Tibial artery (tissue), 4 donors: ENCODE measurements around the gene MYBPC3.

Experiments used
- DNase-seq, 2 donors: peaks; one replicate each; pipeline ENCODE4 v3.0.0-alpha.2; 2019
- H3K27ac ChIP-seq, 2 donors: fragments of 200-600 bp; sonication (generic) in 1 of 2; 1 replicate in 1 of 2; 2 replicates in 1 of 2; pipeline ENCODE4 v1.5.1; 2018 to 2019; ENCODE audit warnings: mild to moderate bottlenecking in 1 of 2
- H3K27me3 ChIP-seq, 2 donors: fragments of 200-600 bp; sonication (generic) in 1 of 2; one replicate each; pipeline versions ENCODE4 v1.5.1 to v1.6.0; 2016 to 2019
- H3K36me3 ChIP-seq, 3 donors: fragments of 200-600 bp; sonication (generic) in 2 of 3; one replicate each; pipeline ENCODE4 v1.5.1; 2016 to 2019; ENCODE audit warnings: mild to moderate bottlenecking in 2 of 3
- H3K4me1 ChIP-seq, 4 donors: fragments of 200-600 bp; sonication (generic) in 2 of 4; 1 replicate in 3 of 4; 2 replicates in 1 of 4; pipeline ENCODE4 v1.5.1; 2016 to 2019
- H3K4me3 ChIP-seq, 2 donors: fragments of 200-600 bp; sonication (generic) in 1 of 2; 1 replicate in 1 of 2; 2 replicates in 1 of 2; pipeline ENCODE4 v1.5.1; 2018 to 2019; ENCODE audit warnings: mild to moderate bottlenecking in 2 of 2
- H3K9me3 ChIP-seq, 3 donors: fragments of 200-600 bp; sonication (generic) in 1 of 3; one replicate each; pipeline ENCODE4 v1.5.1; 2016 to 2019
- CTCF ChIP-seq, 2 experiments: fragments of 200-600 bp in 1 of 2; fragments of 450-650 bp in 1 of 2; IDR thresholded peaks; one replicate each; pipeline ENCODE4 v1.5.1; 2017 to 2019; ENCODE audit warnings: antibody characterized with exemption in 2 of 2, mild to moderate bottlenecking in 1 of 2, moderate library complexity in 1 of 2
- intact Hi-C: fragments of 100-400 bp; cut with DNase I; formaldehyde crosslinking; loops from one replicate; pipeline ENCODE4 v1.15.0; 2023; ENCODE audit warnings: low total_unique reads

Gene MYBPC3

GRCh38 chr11:47359162-47359561, 6.7 kb upstream of the MYBPC3 start:
- H3K4me1 ChIP-seq: peaks cover 0 to 11% (median 4%) of the 10 kb centered on the region in 4 donors
- no peaks in the 10 kb centered on the region for H3K9me3 ChIP-seq
- H3K36me3 ChIP-seq: no peaks in the 10 kb centered on the region
- H3K4me3 ChIP-seq: no peak overlapping the region
- intact Hi-C loops: loop anchor here (10.0 kb wide), 1 partner anchor 464 kb away; no protein-coding TSS in a partner anchor
- H3K27me3 ChIP-seq: no peaks in the 10 kb centered on the region
- no peak for TF ChIP-seq CTCF (IDR thresholded peaks at IDR 0.05)
- H3K27ac ChIP-seq: no peak overlapping the region
- no peak for DNase-seq

DNA sequence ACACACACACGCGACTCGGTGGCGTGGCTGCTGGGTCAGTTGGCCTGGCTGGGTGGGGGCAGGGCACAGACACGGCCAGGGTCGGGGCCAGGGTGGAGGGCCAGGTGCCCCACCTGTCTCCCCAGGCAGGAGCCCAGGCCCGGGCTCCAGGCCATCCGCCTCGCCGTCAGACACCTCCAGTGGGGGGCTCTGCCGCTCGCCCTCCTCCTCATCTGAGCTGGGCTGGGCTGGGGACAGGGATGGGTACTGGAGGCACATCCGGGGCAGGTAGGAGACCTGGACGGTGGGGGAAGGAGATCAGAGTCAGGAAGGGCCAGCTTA, 6.2 kb upstream of the MYBPC3 start:
- Histone ChIP-seq H3K4me3 (no peak overlapping the region), H3K9me3 (no peaks in the 10 kb centered on the region), H3K27ac (no peak overlapping the region), H3K27me3 (no peaks in the 10 kb centered on the region), H3K36me3 (no peaks in the 10 kb centered on the region), H3K4me1 (peaks cover 0 to 11% (median 4%) of the 10 kb centered on the region in 4 donors)
- TF ChIP-seq CTCF (IDR thresholded peaks at IDR 0.05): no peak
- intact Hi-C loops: loop anchor here (10.0 kb wide), 1 partner anchor 464 kb away; no protein-coding TSS in a partner anchor
- DNase-seq: no peak

- H3K9me3 ChIP-seq: no peaks in the 10 kb centered on the region
- H3K36me3 ChIP-seq: no peaks in the 10 kb centered on the region
- TF ChIP-seq CTCF (IDR thresholded peaks at IDR 0.05): no peak
- peaks cover 0 to 11% (median 4%) of the 10 kb centered on the region in 4 donors for H3K4me1 ChIP-seq
- H3K4me3 ChIP-seq: no peak overlapping the region
- intact Hi-C loops: loop anchor here (10.0 kb wide), 1 partner anchor 463 kb away; no protein-coding TSS in a partner anchor
- no peak overlapping the region for H3K27ac ChIP-seq
- no peaks in the 10 kb centered on the region for H3K27me3 ChIP-seq
- no peak for DNase-seq
Observed at GRCh38 chr11:47357985-47358730, 5.7 kb upstream of the MYBPC3 start.

DNA sequence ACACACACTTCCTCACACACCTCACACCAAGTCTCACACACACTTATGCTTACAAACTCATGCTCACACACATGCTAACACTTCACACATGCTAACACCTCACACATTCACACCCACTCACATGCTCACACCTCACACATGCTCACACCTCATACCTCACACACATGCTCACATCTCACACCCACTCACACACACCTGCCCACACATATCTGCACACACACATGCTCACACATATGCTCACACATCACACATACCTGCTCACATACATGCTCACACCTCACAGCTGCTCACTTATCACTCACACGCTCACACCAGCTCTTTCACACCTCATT, 4.5 kb upstream of the MYBPC3 start:
- Histone ChIP-seq H3K4me3 (no peak overlapping the region), H3K36me3 (no peaks in the 10 kb centered on the region), H3K4me1 (peaks cover 0 to 11% (median 4%) of the 10 kb centered on the region in 4 donors), H3K9me3 (no peaks in the 10 kb centered on the region), H3K27me3 (no peaks in the 10 kb centered on the region), H3K27ac (no peak overlapping the region)
- intact Hi-C loops: loop anchor here (10.0 kb wide), 1 partner anchor 462 kb away; no protein-coding TSS in a partner anchor
- no peak for TF ChIP-seq CTCF (IDR thresholded peaks at IDR 0.05)
- DNase-seq: no peak

DNA sequence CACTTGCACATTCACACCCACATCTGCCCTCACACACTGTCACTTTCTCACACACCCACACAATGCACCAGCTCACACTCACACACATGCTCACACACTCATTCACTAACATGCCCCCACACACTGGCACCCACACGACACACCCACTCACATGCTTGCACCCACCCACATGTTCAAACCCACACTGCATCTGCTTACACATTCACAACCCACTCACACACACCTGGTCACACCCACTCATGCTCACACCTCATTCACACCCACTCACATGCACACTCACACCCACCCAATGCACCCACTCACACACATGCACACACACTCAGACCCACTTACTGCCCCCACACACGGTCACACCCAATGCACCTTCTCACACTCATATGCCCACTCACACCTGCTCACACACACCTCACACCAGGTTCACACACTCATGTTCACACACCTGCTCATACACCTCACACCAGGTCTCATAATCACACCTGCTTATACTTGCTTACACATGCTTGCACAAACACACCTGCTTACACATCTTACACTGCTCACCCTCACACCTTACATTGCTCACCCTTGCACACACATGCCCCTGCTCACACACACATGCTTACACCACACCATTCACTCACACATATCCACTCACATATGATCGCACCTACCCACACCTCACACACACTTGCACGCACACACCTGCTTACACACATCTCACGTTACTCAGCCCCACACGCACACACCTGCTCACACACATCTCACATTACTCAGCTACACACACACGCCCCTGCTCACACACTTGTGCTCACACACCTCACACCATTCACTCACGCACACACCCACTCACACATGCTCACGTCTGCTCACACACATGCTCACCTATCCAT, 3.9 kb upstream of the MYBPC3 start:
- H3K27me3 ChIP-seq: no peaks in the 10 kb centered on the region
- H3K27ac ChIP-seq: no peak overlapping the region
- H3K4me1 ChIP-seq: peaks cover 0 to 11% (median 4%) of the 10 kb centered on the region in 4 donors
- intact Hi-C loops: loop anchor here (10.0 kb wide), 1 partner anchor 462 kb away; no protein-coding TSS in a partner anchor
- DNase-seq: no peak
- no peaks in the 10 kb centered on the region for H3K36me3 ChIP-seq
- no peak overlapping the region for H3K4me3 ChIP-seq
- H3K9me3 ChIP-seq: no peaks in the 10 kb centered on the region
- no peak for TF ChIP-seq CTCF (IDR thresholded peaks at IDR 0.05)
